Motor neuron (in vitro differentiated cells): ENCODE results near the gene DCHS1. TPM values are rescaled to one million over a fixed set of nuclear protein-coding genes. Genes with fewer than 3 reads are reported as not detected.
A peak's percentile ranks its signal among the peaks of the same experiment; 100 is the strongest.

Source experiments
- ATAC-seq, 8 experiments: fragments of 200-7000 bp; cut with Tn5 transposase; replicated peaks in 6 of 8; 2 replicates each; pipeline ENCODE4 v1.8.0; 2021; ENCODE audit warnings: mild to moderate bottlenecking in 8 of 8, moderate library complexity in 8 of 8
- H3K27ac ChIP-seq, 2 donors: fragments of 250-450 bp; sonication (Bioruptor Pico); 2 replicates each; pipeline ENCODE4 v1.9.0; 2021; ENCODE audit warnings: antibody characterized with exemption in 2 of 2, mild to moderate bottlenecking in 2 of 2, moderate library complexity in 1 of 2
- H3K4me1 ChIP-seq, 2 donors: fragments of 250-450 bp; sonication (Bioruptor Pico); replicated peaks in 1 of 2; 2 replicates each; pipeline ENCODE4 v1.6.1; 2021; ENCODE audit warnings: antibody characterized with exemption in 2 of 2, mild to moderate bottlenecking in 2 of 2, moderate library complexity in 1 of 2
- H3K4me3 ChIP-seq, 5 donors: fragments of 250-450 bp; sonication (Bioruptor Pico); 2 replicates each; pipeline ENCODE4 v1.9.0; 2021; ENCODE audit warnings: antibody characterized with exemption in 5 of 5, mild to moderate bottlenecking in 5 of 5, moderate library complexity in 4 of 5
- WGBS, 10 experiments: fragments of 450-650 bp; shearing (Covaris generic); methylation state at CpG; one replicate each; pipeline ENCODE4 v1.0.0; 2022; 5-methylcytosine and 5-hydroxymethylcytosine counted together
- in situ Hi-C, 9 experiments: fragments of 400-800 bp; cut with MboI; loops; one replicate each; pipeline ENCODE4 v1.15.0; 2021; ENCODE audit warnings: low sequenced_read_pairs in 9 of 9, low pct_unique_long_range_greater_than_20kb in 2 of 9; ENCODE audit not compliant: unreplicated experiment in 9 of 9
- total RNA-seq, 8 experiments: library from RNA; unstranded; fragments of 300-600 nt; gene quantifications; 2 replicates each; pipeline versions ENCODE4 v1.2.3 to v1.2.4, GENCODE V29; 2022

DCHS1 gene
- total RNA-seq, 8 experiments from 2014 or later = 3.9 to 45.4 (median 24.3) TPM

DNA sequence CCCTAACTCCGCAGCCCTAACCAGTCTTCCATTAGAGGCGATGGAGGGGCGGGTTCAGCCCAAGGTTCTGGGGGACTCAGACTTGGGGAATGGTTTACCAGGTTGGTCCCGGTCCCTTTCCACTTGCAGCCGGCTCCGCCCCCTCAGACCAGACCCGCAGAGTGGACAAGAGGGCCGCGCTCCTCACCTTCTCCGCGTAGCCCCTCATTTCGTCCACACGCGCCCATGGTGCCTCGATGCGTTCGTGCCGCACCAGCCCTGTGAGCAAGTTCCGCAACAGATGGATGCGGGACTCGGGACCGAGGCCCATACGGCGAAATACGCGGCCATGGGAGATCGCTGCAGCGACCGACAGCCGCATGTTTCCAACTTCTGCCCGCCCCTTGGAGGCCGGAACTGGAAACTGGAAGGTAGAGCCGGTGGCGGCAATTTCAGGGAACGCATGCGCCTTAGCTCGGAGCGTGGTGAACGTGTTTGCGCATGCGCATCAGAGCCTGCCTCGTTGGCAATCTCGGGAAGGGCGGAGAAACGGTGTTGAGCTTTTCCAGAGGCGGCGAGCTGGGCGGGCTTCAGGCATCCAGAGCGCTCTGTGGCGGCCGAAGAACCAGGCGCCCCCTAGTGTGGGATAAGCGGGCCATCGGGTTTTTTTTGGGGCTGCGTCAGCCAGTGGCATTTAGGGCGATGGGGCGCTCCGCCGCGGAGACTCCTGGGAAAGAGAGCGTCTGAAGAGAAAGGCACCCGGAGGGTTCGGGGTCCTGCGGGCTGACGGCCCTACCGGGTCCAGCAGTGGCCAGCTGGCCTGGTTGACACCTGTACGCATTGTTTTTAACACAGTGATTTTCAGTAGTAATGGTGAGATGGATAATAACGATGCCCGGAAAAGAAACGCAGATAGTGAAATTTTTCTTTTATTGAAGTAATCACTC is 27.6 kb upstream of the DCHS1 start, which contains the start of gene MRPL17:
Gene MRPL17 (minus strand): TSS at position 405 of the 926 bp plus-strand sequence. CDS start 44 bp downstream, at position 361.
- Histone ChIP-seq H3K4me1 (peaks cover 9 to 19% of the 10 kb centered on the region in 2 donors), H3K4me3 (peak within 1 kb of the TSS; percentile 72 to 96 (median 92)), H3K27ac (peak within 1 kb of the TSS; percentile 76 to 83)
- WGBS, 10 experiments = 0 to 38% (median 2%) methylated on average over 2 to 42 of the region's 70 CpGs; no CpG with 5 or more reads in 1 of the 10 experiments
- peak; percentile 87 to 97 (median 95) for ATAC-seq
- in situ Hi-C loops = no loop called here

DNA sequence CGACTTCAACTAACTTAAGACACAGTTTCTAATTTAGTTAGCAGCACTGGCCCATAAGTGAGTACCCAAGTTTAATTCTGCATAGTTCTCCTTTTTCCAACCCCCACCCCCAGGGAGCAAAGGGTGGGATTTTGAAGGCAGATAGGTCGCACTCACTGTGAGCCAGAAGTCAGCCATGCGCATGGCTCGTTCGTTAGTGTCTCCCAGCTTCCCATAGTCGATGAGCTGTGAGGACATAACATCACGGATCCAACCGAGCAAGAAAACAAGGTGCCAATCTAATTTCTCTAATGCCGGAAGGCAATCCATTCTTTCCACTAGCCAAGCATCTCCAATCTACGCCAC is 27.0 kb upstream of the DCHS1 start:
- ATAC-seq = peak in 2 of 8 experiments; percentile 0
- H3K4me3 ChIP-seq = peak overlapping the region; percentile 72 to 96 (median 92)
- 0 to 8% (median 0%) methylated on average over 1 to 6 of the region's 10 CpGs; no CpG with 5 or more reads in 2 of the 10 experiments for WGBS, 10 experiments
- H3K27ac ChIP-seq = peak overlapping the region; percentile 71 to 83
- H3K4me1 ChIP-seq = peaks cover 9 to 19% of the 10 kb centered on the region in 2 donors
- in situ Hi-C loops = no loop called here

DNA sequence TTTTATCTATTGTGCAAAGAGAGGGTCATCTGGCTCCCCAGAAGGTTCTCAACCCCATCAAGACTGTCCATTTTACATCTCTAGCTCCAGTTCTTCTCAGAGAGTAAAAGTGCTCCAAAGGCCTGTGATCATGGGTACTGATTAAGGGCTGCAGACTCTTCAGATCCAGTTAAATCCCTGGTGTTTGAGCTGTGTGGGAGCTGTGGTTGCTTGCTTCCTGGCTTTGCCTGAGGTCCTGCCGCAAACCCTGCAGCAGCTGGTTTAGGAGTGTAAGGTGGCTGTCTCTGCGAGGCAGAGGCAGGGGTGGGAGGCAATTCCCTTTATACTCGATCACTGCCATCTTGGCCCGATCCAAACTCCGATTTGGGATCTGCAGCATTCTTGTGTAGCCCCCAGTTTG is 26.3 kb upstream of the DCHS1 start:
- Histone ChIP-seq H3K27ac (peak overlapping the region; percentile 71 to 83), H3K4me1 (peaks cover 9 to 19% of the 10 kb centered on the region in 2 donors), H3K4me3 (peak overlapping the region; percentile 72 to 96 (median 92))
- in situ Hi-C loops = no loop called here
- ATAC-seq = no peak
- WGBS, 10 experiments = 0 to 33% (median 7%) methylated on average over 1 to 4 of the region's 5 CpGs; no CpG with 5 or more reads in 2 of the 10 experiments

DNA sequence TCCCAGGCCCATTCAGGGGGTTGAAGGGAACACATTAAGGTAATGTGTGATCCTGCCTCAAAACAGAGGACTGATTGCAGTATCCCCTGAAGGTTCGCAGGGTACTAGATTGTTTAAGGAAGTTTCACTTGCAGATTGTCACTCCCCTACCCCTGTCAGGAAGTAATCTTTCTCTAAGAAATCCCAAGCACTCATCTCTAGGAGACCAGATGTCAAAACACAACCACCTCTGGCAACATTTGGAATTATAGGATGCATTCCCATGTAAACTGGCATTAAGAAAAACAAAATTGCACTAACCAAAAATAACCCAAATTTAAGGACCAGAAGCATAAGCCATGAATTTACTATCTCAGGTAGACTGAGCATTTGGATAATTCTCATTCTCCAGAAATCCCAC is 25.9 kb upstream of the DCHS1 start:
- no peak for ATAC-seq
- WGBS, 10 experiments = 83 to 100% (median 100%) methylated on average over 1 of the region's 1 CpG; no CpG with 5 or more reads in 5 of the 10 experiments
- Histone ChIP-seq H3K4me3 (peak overlapping the region; percentile 72 to 96 (median 92)), H3K27ac (no peak overlapping the region), H3K4me1 (peaks cover 9 to 19% of the 10 kb centered on the region in 2 donors)
- in situ Hi-C loops = no loop called here

DNA sequence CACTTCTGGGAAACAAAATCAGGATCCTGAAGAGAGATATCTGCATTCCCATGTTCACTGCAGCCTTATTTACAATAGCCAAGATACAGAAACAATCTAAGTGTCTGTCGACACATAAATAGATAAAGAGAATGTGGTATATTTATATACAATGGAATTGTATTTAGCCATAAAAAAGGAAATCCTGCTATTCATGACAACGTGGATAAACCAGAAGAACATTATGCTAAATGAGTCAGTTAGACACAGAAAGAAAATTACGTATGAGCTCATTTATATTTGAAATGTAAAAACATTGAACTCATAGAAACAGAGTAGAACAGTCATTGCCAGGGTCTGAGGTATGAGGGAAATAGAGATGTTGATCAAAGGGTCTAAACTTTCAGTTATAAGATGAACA is 21.4 kb upstream of the DCHS1 start:
- ATAC-seq = peak in 1 of 8 experiments; percentile 45
- in situ Hi-C loops = no loop called here
- WGBS, 10 experiments = 16 to 96% (median 51%) methylated on average over 1 to 3 of the region's 3 CpGs

DNA sequence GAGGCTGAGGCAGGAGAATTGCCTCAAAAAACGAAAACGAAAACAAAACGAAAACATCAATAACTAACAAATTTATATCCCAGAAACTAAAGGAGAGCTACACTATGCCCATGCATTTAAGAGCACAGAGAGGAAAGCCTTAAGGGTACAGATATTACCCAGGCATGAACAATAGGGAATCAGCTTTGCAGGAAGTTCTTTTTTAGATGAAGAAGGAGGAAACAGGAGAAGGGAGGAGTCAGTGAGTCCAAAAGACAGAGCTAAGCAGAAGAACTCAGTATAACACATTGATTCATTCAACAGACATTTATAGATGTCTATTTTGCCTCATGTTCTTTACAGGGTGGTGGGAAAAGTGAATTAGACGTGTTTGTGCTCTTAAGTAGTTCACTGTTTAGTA is 19.3 kb upstream of the DCHS1 start:
- Histone ChIP-seq H3K27ac (no peak overlapping the region), H3K4me3 (no peak overlapping the region), H3K4me1 (no peaks in the 10 kb centered on the region)
- no peak for ATAC-seq
- WGBS, 10 experiments = 77 to 100% (median 92%) methylated on average over 2 to 4 of the region's 4 CpGs; no CpG with 5 or more reads in 1 of the 10 experiments
- in situ Hi-C loops = no loop called here

More for the DNA sequence above, 21.4 kb upstream of the DCHS1 start:
- H3K27ac ChIP-seq = no peak overlapping the region
- no peak overlapping the region for H3K4me3 ChIP-seq
- H3K4me1 ChIP-seq = peaks cover 9 to 12% of the 10 kb centered on the region in 2 donors

DNA sequence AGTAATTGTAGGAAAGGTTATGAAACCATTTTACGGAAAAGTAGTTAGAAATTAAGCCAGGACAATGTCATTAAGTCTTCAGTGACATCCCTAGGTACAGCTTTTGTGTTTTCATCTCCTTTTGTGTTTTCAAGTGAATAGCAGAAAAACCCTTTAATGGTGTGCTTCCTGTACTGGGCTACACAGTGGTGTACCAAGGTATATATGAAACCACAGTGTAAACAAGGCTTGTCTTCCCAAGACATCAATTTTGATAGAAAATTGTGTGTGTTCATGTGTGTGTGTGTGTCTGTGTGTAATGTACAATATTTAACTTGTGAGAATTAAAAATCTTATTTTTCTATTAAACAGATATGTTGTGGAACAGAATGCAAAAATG is 18.6 kb upstream of the DCHS1 start:
- Histone ChIP-seq H3K27ac (no peak overlapping the region), H3K4me3 (no peak overlapping the region), H3K4me1 (no peaks in the 10 kb centered on the region)
- in situ Hi-C loops = no loop called here
- WGBS, 10 experiments = 29 to 100% (median 100%) methylated on average over 1 of the region's 1 CpG; no CpG with 5 or more reads in 3 of the 10 experiments
- ATAC-seq = no peak

DNA sequence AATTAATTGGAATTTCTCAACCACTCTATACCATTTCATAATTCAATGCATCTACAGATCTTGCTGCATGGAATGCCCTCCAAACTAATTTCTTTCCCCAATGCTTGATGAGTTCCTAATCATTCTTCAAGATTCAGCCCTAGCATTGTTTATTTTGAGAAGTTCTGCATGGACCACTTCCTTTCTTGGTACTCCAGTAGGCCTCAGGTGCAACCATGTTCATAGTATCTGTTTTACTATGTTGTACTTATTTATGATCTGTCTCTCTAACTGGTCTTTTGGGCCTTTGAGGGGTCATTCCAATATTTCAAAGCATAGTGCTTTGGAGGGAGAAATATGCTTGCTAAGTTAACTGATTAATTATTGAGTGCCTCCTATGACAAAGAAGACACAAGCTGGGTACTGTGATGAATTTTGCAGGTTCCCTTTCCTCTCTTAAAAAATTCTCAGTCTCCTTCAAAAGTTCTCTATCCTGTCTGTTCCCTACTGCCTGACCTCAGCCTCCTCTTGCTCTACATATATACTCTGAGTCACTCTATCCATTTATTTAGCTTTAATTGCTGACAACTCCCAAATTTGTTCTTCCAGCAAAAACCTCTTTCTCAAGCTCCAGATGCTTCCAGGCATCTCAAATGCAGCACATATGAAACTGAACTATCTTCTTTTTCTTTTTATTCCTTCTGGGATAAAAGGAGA is 18.1 kb upstream of the DCHS1 start:
- ATAC-seq = peak in 2 of 8 experiments; percentile 69 to 74
- in situ Hi-C loops = no loop called here

DNA sequence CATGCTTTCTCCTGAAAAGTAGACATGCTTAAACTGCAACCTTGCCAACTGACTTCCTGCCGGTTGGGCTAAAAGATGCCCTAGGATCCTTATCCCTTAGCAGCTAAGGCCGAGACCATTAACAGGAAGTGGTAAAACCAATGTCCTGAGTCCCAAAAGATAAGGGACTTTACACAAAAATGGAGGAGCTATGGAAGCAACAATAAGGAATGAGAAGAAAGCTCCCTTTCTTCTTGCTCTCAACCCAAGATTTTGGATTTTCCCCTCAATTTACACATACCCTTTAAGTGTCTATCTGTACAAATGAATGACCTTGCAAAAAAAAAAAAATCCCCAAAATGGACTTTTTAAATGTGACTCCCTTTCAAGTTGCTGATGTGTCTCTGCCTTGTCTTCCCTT is 16.4 kb upstream of the DCHS1 start:
- ATAC-seq = no peak
- WGBS, 10 experiments = 67 to 100% (median 82%) methylated on average over 1 to 2 of the region's 2 CpGs
- in situ Hi-C loops = no loop called here

More for the DNA sequence above, 18.1 kb upstream of the DCHS1 start:
- no peak overlapping the region for H3K27ac ChIP-seq
- H3K4me1 ChIP-seq = no peaks in the 10 kb centered on the region
- no peak overlapping the region for H3K4me3 ChIP-seq

DNA sequence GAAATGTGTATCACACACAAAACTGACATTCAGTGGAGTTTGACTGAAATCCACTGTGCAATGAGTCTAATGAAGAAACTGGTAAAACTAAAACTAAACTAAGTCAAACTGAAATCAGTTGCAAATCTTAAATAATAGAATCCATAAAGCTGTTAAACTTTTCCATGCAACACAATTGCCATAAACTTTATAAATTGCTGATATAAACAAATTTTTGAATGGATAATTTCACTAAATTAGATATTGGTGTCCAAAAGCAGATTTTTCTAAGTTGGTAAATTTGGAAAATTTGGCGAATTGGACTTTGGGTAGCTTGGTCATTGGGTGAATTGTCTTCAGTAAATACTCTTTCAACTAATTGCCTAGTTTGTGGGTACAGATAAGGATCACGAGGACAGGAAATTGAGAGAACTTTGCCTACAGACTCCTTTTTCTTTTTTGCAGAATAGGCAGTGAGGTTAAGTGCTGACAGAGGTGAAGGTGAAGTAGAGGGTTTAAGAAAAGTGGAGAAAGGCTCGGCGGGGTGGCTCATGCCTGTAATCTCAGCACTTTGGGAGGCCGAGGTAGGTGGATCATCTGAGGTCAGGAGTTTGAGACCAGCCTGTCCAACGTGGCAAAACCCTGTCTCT is 14.7 kb upstream of the DCHS1 start:
- WGBS, 10 experiments = 58 to 100% (median 78%) methylated on average over 1 to 5 of the region's 6 CpGs
- no peak overlapping the region for H3K27ac ChIP-seq
- no peak for ATAC-seq

More for the DNA sequence above, 16.4 kb upstream of the DCHS1 start:
- Histone ChIP-seq H3K27ac (no peak overlapping the region), H3K4me1 (no peaks in the 10 kb centered on the region), H3K4me3 (no peak overlapping the region)

DNA sequence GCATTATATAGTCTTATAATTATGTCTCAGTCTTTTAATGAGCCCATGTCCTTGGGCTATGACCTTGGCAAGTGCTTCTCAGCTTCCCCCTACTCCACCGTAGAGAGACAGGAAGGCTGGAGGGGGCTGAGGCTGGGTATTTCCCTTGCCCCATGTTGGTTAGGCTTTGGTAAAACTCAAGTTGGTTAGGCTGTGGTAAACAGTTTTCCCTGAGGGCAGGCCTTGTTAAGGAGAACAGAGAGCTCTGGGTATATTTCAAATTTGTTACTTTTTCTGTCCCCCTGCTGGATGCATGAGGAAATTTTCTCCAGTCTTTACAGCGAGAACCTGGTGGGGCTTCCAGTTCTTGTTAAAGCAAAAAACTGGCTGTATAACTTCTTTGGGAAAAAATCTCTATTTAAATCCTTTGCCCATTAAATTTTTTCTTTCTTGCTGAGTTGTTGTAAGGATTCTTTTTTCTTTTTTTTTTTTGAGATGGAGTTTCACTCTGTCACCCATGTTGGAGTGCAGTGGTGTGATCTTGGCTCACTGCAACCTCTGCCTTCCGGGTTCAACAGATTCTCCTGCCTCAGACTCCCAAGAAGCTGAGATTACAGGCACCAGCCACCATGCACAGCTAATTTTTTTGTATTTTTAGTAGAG is 12.2 kb upstream of the DCHS1 start:
- Histone ChIP-seq H3K4me1 (no peaks in the 10 kb centered on the region), H3K4me3 (no peak overlapping the region), H3K27ac (no peak overlapping the region)
- in situ Hi-C loops = no loop called here
- ATAC-seq = peak in 3 of 8 experiments; percentile 65 to 78 (median 74)
- 20 to 100% (median 86%) methylated on average over 1 to 3 of the region's 3 CpGs; no CpG with 5 or more reads in 2 of the 10 experiments for WGBS, 10 experiments

More for the DNA sequence above, 14.7 kb upstream of the DCHS1 start:
- Histone ChIP-seq H3K4me3 (no peak overlapping the region), H3K4me1 (no peaks in the 10 kb centered on the region)
- in situ Hi-C loops = no loop called here

DNA sequence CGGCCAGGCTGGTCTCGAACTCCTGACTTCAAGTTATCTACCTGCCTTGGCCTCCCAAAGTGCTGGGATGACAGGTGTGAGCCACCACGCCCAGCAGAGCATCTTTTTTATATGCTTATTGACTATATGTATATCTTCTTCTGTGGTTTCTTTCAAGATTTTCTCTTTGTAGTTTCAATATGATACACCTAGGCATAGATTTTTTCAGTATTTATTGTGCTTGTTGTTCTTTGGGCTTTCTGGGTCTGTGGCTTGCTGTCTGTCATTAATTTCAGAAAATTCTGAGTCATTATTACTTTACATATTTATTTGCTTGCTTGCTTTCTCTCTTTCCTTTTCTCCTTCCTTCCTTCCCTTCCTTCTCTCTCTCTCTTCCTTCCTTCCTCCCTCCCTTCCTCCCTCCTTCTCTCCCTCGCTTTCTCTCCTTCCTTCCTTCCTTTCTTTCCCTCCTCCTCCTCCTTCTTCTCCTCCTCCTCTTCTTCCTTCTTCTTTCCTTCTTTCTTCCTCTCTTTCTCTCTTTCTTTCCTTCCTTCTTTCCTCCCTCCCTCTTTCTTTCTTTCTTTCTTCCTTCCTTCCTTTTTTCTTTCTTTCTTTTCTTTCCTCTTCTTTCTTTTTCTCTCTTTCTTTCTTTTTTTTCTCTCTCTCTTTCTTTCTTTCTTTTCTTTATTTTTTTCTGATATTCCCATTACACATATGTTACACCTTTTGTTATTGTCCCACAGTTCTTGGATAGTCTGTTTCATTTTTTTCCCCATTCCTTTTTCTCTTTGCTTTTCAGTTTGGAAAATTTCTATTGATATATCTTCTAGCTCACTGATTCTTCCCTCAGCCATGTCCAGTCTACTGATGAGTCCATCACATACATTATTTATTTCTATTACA is 10.9 kb upstream of the DCHS1 start:
- H3K27ac ChIP-seq = no peak overlapping the region
- no peak for ATAC-seq
- WGBS, 10 experiments = 61 to 100% (median 81%) methylated on average over 1 to 4 of the region's 4 CpGs; no CpG with 5 or more reads in 1 of the 10 experiments
- H3K4me1 ChIP-seq = no peaks in the 10 kb centered on the region
- in situ Hi-C loops = no loop called here
- H3K4me3 ChIP-seq = no peak overlapping the region
